HG03565 (cell line): Measurements from ENCODE around the gene TMEM17.

Source experiments
- ATAC-seq: cut with Tn5 transposase; IDR thresholded peaks from one replicate; pipeline ENCODE4 v1.9.1; 2021; ENCODE audit warnings: mild to moderate bottlenecking, moderate library complexity; ENCODE audit not compliant: unreplicated experiment

The TMEM17 gene

DNA sequence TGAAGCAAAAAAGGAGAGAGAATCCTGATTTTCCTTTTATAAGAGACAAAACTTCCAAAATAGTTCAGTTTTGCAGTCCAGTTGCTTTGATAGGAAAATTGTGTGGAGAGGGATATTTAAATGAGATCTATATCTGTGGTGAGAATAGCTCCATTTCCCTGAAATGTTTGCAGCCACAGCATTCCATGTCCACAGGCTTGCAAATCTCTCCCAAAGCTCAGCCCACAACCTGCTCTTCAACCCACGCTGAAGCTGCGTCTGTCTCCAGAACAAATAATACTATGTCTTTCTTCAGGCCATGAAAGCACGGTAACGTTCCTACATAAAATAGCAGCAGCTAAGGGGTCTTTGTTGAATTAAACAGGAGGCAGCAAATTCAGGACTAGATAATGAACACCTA, 31.8 kb downstream of the TMEM17 start:
- ATAC-seq: no peak

DNA sequence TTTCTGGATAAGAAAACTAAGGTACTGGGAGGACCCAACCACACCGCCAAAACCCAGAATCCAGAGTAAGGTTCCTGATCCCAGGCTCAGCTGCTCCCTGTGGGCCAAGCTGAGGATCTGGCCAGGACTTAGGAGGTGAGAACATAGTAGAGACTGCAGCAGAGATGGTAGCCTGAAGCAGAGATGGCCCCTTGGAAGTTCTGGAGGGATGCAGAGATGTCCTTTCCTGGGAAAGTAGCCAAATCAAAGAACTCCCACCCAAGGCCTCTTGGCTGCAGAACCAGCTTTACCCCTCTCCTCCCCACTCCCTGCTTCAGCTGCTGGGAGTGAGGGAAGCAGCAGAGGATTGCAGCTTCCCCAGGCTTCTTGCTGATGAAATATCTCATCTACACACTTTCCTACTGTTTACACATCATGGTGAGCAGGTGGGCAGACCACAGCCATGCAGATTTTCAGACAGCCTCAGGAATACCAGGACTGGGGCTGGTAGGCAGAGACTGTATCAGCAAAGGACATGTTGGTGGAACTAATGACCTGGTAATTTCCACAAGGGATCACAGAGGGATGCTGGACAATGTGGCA, 32.7 kb downstream of the TMEM17 start:
- ATAC-seq: no peak

DNA sequence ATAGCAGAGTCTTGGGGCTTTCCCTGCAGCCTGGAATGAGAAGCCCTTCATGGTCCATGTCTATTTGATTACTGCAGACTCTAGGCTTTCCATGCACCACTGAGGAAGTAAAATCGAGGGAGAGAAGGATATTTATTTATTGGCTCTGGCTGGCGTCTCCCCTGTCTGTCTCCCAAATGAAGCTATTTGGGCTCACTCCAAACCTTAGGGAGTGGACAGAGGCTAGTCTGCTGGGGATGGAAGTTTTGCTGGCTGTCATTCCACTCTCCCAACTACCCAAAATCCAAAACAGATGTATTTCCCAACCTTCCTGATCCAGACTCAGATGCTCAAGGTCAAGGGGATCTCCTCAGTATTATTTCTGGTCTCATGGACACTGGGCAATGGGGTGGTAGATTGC, 33.7 kb downstream of the TMEM17 start:
- no peak for ATAC-seq

DNA sequence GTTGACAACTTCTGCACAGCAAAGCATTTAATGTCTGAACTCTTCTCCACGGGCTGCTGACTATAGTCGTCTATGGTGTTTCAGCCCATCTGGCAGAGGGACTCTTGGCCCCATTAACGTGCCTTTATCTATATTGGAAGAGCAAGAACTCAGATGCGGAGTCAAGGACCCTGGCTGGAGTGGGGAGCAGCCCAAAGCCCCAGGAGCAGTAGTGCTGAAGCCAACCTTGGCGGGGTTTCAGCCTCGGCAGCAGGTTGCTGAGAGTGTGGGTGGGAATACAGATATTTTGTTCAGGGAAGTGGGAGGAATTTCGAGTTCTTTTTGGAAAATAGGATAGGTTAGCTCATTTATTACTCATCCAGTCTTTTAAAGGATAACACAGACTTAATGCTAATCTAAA, 34.2 kb downstream of the TMEM17 start:
- no peak for ATAC-seq

DNA sequence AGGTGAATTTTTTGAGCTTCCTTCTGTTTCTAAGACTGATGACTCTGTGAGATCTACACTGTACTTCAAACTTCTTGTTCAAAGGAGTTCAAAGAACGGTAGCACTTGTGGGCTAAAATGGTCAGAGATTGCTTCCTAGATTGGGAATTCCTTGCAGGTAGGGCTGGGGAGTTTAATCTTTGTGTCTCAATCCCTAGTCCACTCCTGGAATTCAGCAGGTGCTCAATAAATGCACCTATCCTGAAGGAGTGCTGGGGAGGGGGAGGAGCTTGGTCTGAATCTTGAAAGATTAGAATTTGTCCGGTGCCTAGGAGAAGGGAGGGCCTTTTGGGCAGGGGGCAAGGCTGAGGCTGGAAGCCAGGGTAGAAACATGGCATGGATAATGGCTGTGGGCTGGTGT, 34.6 kb downstream of the TMEM17 start:
- ATAC-seq: no peak

DNA sequence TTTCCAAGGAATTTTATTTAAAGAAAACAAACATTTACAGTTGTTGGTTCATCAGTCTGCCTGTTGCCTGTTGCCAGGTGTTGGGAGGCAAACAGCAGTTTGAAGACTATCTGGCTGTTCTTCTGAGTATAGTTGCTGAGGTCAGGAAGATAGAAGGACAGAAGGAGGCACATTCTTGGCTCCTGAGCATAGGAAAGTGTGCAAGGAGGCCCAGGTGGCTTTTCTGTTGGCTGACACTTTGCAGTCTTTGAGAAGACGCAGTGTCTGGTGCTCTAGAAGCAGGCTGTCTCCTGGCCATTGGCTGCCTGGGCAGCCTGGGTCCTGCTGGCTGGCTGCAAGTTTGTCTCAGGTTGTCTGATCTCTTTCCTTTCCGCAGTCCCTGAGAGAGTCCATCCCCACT, 36.4 kb downstream of the TMEM17 start:
- no peak for ATAC-seq

DNA sequence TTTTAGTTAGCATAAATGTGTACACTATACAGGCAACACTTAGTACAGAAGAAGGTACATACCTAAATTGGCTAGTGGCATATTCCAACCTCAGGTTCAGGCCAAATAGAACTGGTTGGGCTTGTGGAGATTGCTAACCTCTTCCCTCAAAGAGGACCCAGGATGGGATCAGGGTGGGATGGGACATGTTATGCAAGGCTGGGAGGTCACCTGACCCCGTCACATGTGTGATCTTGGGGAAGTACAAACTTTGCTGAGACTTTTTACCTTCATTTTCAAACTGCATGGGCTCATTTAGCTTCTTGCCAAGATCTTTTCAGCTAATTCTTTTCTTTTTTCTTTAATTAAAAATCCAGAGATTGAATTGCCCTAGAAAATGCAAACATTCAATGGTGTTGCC, 36.9 kb downstream of the TMEM17 start:
- no peak for ATAC-seq

DNA sequence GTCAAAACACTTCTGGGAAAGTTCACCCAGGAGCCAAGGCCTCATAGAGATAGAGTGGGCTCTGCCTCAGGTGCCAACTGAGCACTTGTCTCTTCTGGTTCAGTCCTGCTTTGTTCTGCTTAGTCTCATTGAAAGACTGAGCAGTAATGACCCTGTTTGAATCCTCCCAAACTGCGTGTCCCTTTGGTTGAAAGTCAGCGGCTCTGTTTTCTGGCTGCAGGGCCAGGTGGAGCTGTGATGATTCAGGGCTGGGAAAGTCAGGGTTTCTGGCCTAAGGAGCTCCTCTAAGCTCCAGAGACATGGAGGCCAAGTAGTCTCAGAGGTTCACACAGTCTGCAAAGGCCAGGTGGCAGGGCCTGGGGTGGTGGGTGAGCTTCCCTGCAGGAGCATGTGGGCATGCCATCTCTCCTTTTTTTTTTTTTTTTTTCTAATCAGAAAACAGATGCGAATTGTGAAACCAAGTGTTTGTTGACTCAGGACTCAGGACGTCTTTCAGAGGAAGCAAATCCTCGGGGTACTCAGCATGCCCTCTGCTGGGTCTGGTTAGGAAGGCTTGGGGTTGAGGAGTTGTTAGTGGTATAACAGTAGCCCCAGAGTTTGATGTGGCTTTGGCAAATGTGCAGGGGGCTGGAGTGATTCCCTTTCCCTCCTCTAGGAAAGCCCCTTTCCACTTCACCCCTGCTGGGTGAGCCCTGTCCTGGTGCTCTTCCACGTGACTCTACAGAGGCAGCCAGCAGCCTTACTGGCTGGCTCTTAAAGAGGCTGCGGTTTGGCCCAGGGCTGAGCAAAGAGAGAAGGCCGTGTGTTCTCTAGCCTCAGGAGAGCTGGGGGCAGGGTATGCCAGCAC, 38.3 kb downstream of the TMEM17 start:
- no peak for ATAC-seq

DNA sequence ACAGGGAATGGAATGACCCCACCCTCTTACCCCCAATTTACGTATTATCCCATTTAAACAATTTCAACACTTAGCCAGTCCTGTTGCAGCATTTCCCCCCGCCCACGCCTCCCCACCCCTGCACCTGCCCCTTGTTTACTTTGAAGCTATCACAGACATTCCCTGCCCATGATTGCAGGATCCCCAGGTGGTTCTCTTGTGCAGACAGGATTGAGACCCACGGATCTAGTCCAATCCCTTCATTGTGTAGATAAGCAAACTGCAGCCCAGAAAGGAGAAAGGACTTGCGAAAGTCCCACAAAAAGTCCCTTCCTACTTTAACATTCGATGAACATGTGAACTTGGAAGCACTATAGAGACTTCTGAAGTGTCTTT, 38.9 kb downstream of the TMEM17 start:
- ATAC-seq: no peak

DNA sequence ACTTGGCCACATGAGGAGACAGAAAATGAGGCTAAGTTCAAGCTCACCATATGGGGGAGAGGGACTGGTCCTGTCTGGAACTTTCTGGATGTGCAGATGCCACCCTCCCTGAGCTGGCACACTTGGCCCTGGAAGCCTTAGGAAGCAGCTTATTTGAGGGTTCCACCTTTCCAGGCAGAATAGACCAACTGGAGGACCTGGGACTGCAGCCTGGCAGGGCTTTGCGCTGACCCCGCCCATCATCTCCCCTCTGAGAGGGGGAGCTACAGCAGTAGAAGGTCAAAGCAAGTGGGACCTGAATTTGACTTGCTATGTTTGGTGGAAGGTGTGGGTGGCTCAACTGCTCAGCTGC, 39.5 kb downstream of the TMEM17 start:
- ATAC-seq: no peak

DNA sequence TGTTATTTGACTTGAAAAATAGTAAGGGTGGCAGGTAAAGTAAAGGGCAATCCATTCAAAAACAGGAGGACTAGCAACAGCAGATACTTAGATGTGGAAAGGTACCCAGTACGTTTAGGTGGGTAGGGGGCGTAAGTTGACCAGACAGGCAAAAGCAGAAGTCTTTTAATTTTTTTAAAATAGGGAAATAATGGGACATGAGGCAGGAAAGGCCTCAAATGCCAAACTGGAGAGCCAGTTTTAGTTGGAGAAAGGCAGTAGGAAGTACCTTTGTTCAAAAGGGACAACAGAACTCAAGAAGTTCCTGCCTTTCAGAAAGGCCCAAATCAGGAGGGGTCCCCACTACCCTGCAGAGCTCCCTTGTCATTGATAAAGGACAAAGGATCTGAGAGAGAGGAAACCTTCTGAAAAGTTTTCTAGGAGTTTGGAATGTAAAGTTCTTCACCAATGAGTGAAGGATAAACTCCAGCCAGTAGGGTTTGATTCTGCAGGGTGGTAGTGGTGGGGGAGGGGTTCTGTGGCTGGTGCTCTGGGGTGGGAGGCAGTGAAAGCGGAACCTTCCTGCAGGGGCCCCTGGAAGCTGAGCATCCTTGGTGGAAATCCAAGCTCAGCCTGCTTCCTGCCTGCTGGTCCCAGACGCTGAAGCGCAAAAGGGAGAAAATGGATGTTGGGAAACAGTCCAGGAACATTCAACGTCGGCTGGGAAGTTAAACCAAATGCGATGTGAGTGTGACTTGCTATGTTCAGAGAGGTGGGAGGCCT, 40.1 kb downstream of the TMEM17 start:
- ATAC-seq: no peak

DNA sequence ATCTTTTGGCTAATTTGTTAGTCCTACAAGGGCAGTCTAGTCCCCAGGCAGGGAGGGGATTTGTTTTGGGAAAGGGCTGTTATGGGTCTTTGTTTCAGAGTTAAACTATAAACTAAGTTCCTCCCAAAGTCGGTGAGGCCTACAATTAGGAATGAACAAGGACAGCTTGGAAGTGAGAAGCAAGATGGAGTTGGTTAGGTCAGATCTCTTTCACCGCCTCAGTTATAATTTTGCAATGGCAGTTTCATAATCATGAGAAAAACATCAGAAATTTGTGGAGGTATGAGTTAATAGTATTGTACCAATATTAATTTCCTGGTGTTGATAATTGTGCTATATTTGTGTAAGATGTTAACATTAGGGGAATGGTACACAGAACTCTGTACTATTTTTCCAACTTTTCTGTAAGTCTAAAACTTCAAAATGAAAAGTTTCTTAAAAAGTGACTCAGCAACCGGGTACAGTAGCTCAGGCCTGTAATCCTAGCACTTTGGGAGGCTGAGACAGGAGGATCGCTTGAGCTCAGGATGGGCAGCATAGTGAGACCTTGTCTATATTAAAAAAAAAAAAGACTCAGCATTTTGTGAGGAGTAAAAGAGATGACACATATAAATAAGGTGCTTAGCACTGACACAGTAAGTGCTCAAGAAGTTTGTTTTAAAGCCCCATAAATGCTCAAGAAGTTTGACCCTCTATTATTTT, 40.8 kb downstream of the TMEM17 start:
- no peak for ATAC-seq

DNA sequence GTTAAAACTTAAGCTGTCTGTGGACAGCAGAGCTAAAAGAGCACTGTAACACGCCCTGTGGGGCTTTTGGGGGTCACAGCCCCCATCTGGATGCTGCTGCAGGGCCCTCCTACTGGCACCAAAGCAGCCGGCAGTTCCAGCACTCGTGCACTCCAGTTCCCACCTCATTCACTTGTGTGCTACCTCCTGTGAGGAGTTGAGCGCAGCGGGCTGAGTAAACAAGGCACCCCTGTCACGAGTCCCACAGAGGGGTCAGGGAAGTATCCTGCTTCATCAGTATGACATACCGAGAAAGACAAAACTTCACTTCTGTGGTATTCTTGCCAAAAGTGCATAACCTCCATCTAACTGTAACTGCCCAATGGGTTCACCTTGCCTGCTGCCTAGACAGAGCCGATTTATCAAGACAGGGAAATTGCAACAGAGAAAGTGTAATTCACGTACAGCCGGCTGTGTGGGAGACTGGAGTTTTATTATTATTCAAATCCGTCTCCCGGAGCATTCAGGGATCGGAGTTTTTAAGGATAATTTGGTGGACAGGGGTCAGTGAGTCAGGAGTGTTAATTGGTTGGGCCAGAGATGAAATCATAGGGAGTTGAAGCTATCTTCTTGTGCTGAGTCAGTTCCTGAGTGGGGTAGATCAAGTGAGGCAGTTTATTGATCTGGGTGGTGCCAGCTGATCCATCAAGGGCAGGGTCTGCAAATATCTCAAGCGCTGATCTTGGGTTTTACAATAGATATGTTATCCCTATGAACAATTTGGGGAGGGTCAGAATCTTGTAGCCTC, 41.6 kb downstream of the TMEM17 start:
- no peak for ATAC-seq

DNA sequence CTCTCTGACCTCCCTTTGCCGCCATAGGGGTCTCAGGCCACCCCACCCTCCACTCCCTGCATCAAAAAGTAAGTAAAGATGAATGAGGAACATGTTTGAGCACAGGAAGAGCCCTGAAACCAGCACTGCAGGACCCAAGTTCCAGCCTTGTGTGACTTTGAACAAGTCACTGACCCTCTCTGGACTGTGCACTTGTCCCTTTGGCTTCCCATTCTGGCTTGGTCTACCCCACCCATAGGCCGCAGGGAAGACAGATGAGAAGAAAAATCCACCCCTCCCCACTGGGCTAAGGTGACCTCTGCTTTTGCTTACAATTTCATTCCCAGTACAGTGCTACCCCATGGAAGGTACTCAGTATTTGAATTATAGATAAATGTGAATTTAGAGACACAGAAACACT, 43.8 kb downstream of the TMEM17 start:
- no peak for ATAC-seq

DNA sequence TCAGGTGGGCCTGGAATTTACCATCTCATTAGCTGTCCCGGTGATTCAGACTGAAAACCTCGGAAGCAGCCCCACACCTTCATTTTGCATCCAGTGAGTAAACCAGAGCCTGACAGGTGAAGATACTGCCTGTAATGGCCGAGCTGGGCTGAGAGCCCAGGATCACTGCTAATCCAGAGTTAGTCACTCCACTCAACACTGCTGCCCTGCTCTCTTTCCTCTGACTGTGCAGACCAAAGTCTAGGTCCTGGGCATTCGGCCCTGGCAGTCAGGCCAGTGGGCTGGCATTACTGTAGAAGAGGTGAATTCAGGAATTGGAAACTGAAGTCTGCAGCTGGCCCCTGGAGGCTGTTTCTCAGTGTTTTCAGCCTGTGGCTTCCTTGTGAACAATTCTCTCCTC, 44.3 kb downstream of the TMEM17 start:
- no peak for ATAC-seq

DNA sequence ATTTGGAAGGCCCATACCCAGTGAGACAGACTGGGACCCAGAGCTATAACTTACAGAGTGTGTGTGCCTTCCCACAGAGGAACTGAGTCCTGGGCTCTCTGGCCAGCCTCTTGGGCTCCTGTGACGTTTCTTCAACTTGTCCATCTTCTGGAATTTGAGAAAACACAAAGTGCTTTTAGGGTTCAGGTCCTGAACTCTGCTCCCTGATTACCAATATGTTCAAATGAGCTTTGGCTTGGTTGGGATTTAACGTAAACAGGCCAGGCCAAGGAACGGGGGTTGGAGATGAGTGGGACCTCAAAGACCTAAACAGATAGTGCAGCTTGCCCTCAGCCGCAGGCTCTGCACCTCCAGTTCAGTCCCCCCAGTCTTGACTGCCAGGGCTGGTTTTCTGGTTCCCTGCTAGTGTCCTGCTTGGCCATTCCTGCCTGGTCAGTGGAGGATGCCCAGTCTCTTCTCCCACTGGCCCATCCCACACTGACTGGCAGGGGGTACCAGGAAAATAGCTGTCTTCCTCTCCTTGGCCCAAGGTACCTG, 44.9 kb downstream of the TMEM17 start:
- ATAC-seq: no peak

DNA sequence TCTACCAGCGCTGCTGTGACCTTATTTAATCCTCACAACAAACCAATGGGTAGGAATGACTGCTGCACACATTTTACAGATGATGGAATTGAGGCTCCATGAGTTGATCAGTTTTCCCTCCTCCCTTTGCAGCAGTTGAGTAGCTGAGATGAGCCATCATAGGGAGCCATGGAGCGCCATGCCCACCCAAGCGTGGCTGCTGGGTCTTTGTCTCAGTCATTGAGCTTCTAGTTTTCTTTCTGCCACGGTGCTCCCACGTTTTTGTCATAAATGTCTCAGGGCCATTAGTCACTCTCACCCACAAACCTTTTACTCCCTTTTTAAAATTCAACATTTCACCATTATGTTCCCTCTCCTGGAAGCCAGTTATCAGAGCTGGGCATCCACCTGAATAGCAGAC, 45.8 kb downstream of the TMEM17 start:
- ATAC-seq: no peak

DNA sequence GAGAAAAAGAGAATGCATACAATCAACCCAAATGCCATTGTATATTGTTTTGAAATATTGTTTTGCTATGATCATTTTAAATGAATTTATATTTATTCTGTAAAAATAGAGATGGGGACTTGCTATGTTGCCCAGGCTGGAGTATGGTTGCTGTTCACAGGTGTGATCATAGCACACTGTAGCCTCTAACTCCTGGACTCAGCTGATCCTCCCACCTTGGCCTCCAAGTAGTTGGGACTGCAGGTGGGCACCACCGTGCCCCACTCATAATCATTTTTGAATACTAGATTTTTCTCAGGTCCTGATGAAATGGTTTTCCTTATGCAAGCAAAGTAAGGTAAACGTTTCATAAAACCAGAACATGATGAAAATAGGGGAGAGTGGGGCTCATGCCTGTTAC, 46.3 kb downstream of the TMEM17 start:
- ATAC-seq: no peak

DNA sequence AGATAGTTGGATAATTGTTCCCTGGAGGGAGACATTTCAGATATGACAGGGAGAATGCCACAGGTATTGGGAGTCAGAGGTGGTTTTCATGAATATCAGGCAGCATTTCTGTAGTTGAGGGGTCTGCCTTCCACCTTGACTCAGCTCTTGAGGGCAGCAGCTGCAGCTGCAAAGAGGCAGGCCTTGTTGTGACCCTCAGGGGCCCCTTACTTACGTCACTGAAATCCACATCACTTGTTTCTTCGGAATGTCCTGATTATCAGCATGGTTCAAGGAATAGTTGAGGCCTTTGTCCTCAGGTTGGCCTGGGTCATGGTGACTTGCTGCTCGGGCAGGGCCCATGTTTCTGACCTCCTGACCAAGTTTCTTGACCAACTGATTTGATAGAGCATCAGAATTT, 46.9 kb downstream of the TMEM17 start:
- no peak for ATAC-seq

DNA sequence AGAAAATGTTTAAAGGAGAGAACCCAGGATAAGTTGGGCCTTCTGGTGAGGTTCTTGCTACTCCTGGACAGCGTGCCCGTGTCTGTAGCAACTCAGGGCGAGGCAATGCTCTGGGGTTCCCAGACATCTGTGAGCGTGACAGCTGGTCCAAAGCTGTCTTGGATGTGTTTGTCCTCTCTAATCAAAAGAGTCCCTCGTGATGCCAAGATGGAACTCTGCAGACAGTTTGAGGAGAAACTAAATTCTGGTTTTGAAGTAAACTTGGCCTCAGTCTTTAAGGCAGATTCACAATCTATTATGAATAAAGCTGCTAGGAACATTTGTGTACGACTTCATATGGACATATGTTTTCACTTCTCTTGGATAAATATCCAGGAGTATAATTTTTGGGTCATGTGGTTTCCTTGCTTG, 47.3 kb downstream of the TMEM17 start:
- no peak for ATAC-seq
